Measurements from ENCODE around the gene NGEF.

The NGEF gene

GRCh38 chr2:233041722-233042323 is 28.8 kb upstream of the NGEF start:
- DNase-seq: no peak

GRCh38 chr2:233040571-233040970 is 27.5 kb upstream of the NGEF start:
- DNase-seq: no peak

GRCh38 chr2:233039846-233040530 is 26.9 kb upstream of the NGEF start:
- no peak for DNase-seq

- no peak for DNase-seq
Observed at GRCh38 chr2:233039212-233039845, 26.3 kb upstream of the NGEF start.

- no peak for DNase-seq
Observed at GRCh38 chr2:233037078-233037477, 24.0 kb upstream of the NGEF start.

- no peak for DNase-seq
Observed at GRCh38 chr2:233036162-233036838, 23.2 kb upstream of the NGEF start.

- DNase-seq: no peak
Observed at GRCh38 chr2:233035426-233036161, 22.5 kb upstream of the NGEF start.

GRCh38 chr2:233034091-233034882 is 21.2 kb upstream of the NGEF start:
- no peak for DNase-seq

GRCh38 chr2:233033672-233034071 is 20.6 kb upstream of the NGEF start:
- DNase-seq: no peak

GRCh38 chr2:233032551-233033320 is 19.7 kb upstream of the NGEF start, which contains the start of gene NEU2:
NEU2 (plus strand) TSS chr2:233032672; CDS start chr2:233032672, 0 bp downstream.
- DNase-seq: no peak

GRCh38 chr2:233031556-233032500 is 18.8 kb upstream of the NGEF start:
- no peak for DNase-seq

- DNase-seq: no peak
Observed at GRCh38 chr2:233029321-233029720, 16.3 kb upstream of the NGEF start.

GRCh38 chr2:233026198-233026813 is 13.2 kb upstream of the NGEF start:
- no peak for DNase-seq

- no peak for DNase-seq
Observed at GRCh38 chr2:233025706-233026105, 12.7 kb upstream of the NGEF start.

GRCh38 chr2:233023761-233024410 is 10.8 kb upstream of the NGEF start:
- DNase-seq: no peak

- no peak for DNase-seq
Observed at GRCh38 chr2:233023007-233023760, 10.1 kb upstream of the NGEF start.

GRCh38 chr2:233022561-233022960 is 9.5 kb upstream of the NGEF start:
- no peak for DNase-seq

GRCh38 chr2:233021771-233022170 is 8.7 kb upstream of the NGEF start:
- DNase-seq: no peak
